HepG2 (cell line): ENCODE measurements around the gene CDC42BPG. TPM values are rescaled to one million over a fixed set of nuclear protein-coding genes. Genes with fewer than 3 reads are reported as not detected.

Experiments used
- FOXM1 ChIP-seq: sonication (generic); formaldehyde crosslinking; IDR thresholded peaks from 2 replicates; pipeline ENCODE4 v1.5.0; 2020; ENCODE audit warnings: missing genetic modification reagents
- GZF1 ChIP-seq: sonication (generic); formaldehyde crosslinking; IDR thresholded peaks from 2 replicates; pipeline ENCODE4 v1.5.1; 2020; ENCODE audit warnings: mild to moderate bottlenecking, missing genetic modification reagents
- HNRNPH1 ChIP-seq: fragments of 200-400 bp; formaldehyde crosslinking; optimal IDR thresholded peaks from 2 replicates; pipeline ENCODE3; 2017; ENCODE audit warnings: mild to moderate bottlenecking, low read depth, low read length
- HNRNPUL1 ChIP-seq: fragments of 200-400 bp; formaldehyde crosslinking; IDR thresholded peaks from 2 replicates; pipeline ENCODE4 v1.6.1; 2017; ENCODE audit warnings: low read depth, mild to moderate bottlenecking, low read length, moderate library complexity
- MAZ ChIP-seq, 2 experiments: sonication (generic) in 1 of 2; formaldehyde crosslinking in 1 of 2; IDR thresholded peaks; 2 replicates each; pipeline versions ENCODE4 v1.5.0 to v1.6.1; 2012 to 2020; ENCODE audit warnings: low read depth in 2 of 2, mild to moderate bottlenecking in 2 of 2, borderline replicate concordance in 1 of 2, improper control_type of control experiment in 1 of 2, low read length in 1 of 2, missing genetic modification reagents in 1 of 2, moderate library complexity in 1 of 2
- MTF2 ChIP-seq: sonication (generic); formaldehyde crosslinking; IDR thresholded peaks from 2 replicates; pipeline ENCODE4 v1.5.0; 2020; ENCODE audit warnings: missing genetic modification reagents, borderline replicate concordance
- NFE2L1 ChIP-seq: sonication (generic); formaldehyde crosslinking; IDR thresholded peaks from 2 replicates; pipeline ENCODE4 v1.4.0; 2020; ENCODE audit warnings: missing genetic modification reagents, mild to moderate bottlenecking, borderline replicate concordance
- NFRKB ChIP-seq: fragments of 450-650 bp; IDR thresholded peaks from 2 replicates; pipeline ENCODE4 v1.6.1; 2017
- RARG ChIP-seq: sonication (generic); formaldehyde crosslinking; IDR thresholded peaks from 2 replicates; pipeline ENCODE4 v1.4.0; 2020; ENCODE audit warnings: low read depth, mild to moderate bottlenecking, missing genetic modification reagents
- RFXAP ChIP-seq: sonication (generic); formaldehyde crosslinking; IDR thresholded peaks from 2 replicates; pipeline ENCODE4 v1.4.0; 2020; ENCODE audit warnings: missing genetic modification reagents, borderline replicate concordance
- U2AF2 ChIP-seq: fragments of 200-400 bp; formaldehyde crosslinking; IDR thresholded peaks from 2 replicates; pipeline ENCODE4 v1.6.1; 2017; ENCODE audit warnings: low read depth, mild to moderate bottlenecking, low read length
- ZBTB44 ChIP-seq: sonication (generic); formaldehyde crosslinking; IDR thresholded peaks from 2 replicates; pipeline ENCODE4 v1.4.0; 2020; ENCODE audit warnings: missing genetic modification reagents
- ZNF17 ChIP-seq: sonication (generic); formaldehyde crosslinking; IDR thresholded peaks from 2 replicates; pipeline ENCODE4 v1.5.0; 2020; ENCODE audit warnings: mild to moderate bottlenecking, missing genetic modification reagents
- ZSCAN25 ChIP-seq: sonication (generic); formaldehyde crosslinking; IDR thresholded peaks from 2 replicates; pipeline ENCODE4 v1.8.0; 2022; ENCODE audit warnings: mild to moderate bottlenecking, missing genetic modification reagents
- polyA plus RNA-seq, 8 experiments: library from polyadenylated mRNA; depleted of rRNA in 3 of 8; stranded (reverse) in 7 of 8; unstranded in 1 of 8; fragments of >200 nt; fragmentation: Illumina TruSeq in 4 of 8; extraction: Trizol in 4 of 8; gene quantifications; 2 replicates each; pipeline versions ENCODE4 v1.2.1 to v1.2.3, GENCODE V29; 2011 to 2016; ENCODE audit warnings: low read depth in 4 of 8, missing spikeins in 1 of 8, mixed read lengths in 1 of 8; ENCODE audit not compliant: insufficient read depth in 1 of 8
- total RNA-seq, 5 experiments: library from RNA; depleted of rRNA; stranded (reverse); fragments of >200 nt; fragmentation: Illumina TruSeq; extraction: Trizol; gene quantifications; 2 replicates each; pipeline ENCODE4 v1.2.3, GENCODE V29; 2016; ENCODE audit warnings: low read depth in 1 of 5
- TF ChIP-seq, protein P1 (sequence below), 2 experiments: fragments of 450-650 bp in 1 of 2; sonication (generic) in 1 of 2; formaldehyde crosslinking in 1 of 2; IDR thresholded peaks; 2 replicates each; pipeline versions ENCODE4 v1.6.1 to v1.8.0; 2016 to 2022; ENCODE audit warnings: antibody characterized with exemption in 1 of 2, mild to moderate bottlenecking in 1 of 2, missing genetic modification reagents in 1 of 2
- TF ChIP-seq, protein P2 (sequence below): sonication (generic); formaldehyde crosslinking; IDR thresholded peaks from 2 replicates; pipeline ENCODE4 v1.4.0; 2020; ENCODE audit warnings: mild to moderate bottlenecking, missing genetic modification reagents

Gene CDC42BPG
- total and polyA plus RNA-seq, 2 of the 13 experiments (the other 11 are each of a cell fraction or from before 2014, with no cell fraction given) = 0.55 to 1.4 TPM

GRCh38 chr11:64885367-64886286 lies 41.2 kb upstream of the CDC42BPG start (continued):
- TF ChIP-seq, protein P1, sequence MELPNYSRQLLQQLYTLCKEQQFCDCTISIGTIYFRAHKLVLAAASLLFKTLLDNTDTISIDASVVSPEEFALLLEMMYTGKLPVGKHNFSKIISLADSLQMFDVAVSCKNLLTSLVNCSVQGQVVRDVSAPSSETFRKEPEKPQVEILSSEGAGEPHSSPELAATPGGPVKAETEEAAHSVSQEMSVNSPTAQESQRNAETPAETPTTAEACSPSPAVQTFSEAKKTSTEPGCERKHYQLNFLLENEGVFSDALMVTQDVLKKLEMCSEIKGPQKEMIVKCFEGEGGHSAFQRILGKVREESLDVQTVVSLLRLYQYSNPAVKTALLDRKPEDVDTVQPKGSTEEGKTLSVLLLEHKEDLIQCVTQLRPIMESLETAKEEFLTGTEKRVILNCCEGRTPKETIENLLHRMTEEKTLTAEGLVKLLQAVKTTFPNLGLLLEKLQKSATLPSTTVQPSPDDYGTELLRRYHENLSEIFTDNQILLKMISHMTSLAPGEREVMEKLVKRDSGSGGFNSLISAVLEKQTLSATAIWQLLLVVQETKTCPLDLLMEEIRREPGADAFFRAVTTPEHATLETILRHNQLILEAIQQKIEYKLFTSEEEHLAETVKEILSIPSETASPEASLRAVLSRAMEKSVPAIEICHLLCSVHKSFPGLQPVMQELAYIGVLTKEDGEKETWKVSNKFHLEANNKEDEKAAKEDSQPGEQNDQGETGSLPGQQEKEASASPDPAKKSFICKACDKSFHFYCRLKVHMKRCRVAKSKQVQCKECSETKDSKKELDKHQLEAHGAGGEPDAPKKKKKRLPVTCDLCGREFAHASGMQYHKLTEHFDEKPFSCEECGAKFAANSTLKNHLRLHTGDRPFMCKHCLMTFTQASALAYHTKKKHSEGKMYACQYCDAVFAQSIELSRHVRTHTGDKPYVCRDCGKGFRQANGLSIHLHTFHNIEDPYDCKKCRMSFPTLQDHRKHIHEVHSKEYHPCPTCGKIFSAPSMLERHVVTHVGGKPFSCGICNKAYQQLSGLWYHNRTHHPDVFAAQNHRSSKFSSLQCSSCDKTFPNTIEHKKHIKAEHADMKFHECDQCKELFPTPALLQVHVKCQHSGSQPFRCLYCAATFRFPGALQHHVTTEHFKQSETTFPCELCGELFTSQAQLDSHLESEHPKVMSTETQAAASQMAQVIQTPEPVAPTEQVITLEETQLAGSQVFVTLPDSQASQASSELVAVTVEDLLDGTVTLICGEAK (IDR thresholded peaks at IDR 0.05) = no peak
- TF ChIP-seq, protein P1 (CRISPR knock-in tag; IDR thresholded peaks at IDR 0.05) = no peak
- no peak for TF ChIP-seq ZBTB44
- TF ChIP-seq NFRKB = no peak
- TF ChIP-seq, protein P2, sequence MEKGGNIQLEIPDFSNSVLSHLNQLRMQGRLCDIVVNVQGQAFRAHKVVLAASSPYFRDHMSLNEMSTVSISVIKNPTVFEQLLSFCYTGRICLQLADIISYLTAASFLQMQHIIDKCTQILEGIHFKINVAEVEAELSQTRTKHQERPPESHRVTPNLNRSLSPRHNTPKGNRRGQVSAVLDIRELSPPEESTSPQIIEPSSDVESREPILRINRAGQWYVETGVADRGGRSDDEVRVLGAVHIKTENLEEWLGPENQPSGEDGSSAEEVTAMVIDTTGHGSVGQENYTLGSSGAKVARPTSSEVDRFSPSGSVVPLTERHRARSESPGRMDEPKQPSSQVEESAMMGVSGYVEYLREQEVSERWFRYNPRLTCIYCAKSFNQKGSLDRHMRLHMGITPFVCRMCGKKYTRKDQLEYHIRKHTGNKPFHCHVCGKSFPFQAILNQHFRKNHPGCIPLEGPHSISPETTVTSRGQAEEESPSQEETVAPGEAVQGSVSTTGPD = no peak
- TF ChIP-seq GZF1 (CRISPR knock-in tag) = no peak
- no peak for TF ChIP-seq MAZ (IDR thresholded peaks at IDR 0.05; ENCODE audit: borderline replicate concordance, low read depth, low read length)
- no peak for TF ChIP-seq MAZ (CRISPR knock-in tag; IDR thresholded peaks at IDR 0.05; ENCODE audit: low read depth)
- no peak for TF ChIP-seq RFXAP (CRISPR knock-in tag)
- no peak for TF ChIP-seq HNRNPUL1
- TF ChIP-seq ZNF17 (CRISPR knock-in tag) = no peak
- TF ChIP-seq MTF2 = no peak
- TF ChIP-seq ZSCAN25 = no peak
- no peak for TF ChIP-seq U2AF2
- no peak for TF ChIP-seq NFE2L1 (CRISPR knock-in tag)
- TF ChIP-seq HNRNPH1 = no peak
- no peak for TF ChIP-seq RARG (CRISPR knock-in tag)
- TF ChIP-seq FOXM1 = no peak
